A549 (cell line): ENCODE data around the gene SOX6. TPM values are rescaled to one million over a fixed set of nuclear protein-coding genes. Genes with fewer than 3 reads are reported as not detected.

ENCODE experiments used
- ATAC-seq, 2 experiments: fragments of 200-7000 bp in 1 of 2; fragments of >200 bp in 1 of 2; cut with Nextera tagmentation in 1 of 2; cut with Tn5 transposase in 1 of 2; 3 replicates each; pipeline versions ENCODE4 v1.8.0 to v1.9.1; 2018 to 2020; ENCODE audit warnings: mild to moderate bottlenecking in 1 of 2, moderate library complexity in 1 of 2
- CTCF ChIA-PET: fragments of 300-600 bp; sonication (Branson Sonifier 250); formaldehyde crosslinking; extraction: SDS; loops from one replicate; lab custom pipeline; 2021; ENCODE audit warnings: antibody characterized with exemption, inconsistent platforms; lab: Yijun Ruan, JAX
- POLR2A ChIA-PET: fragments of 350-600 bp; formaldehyde crosslinking; extraction: SDS; loops from one replicate; lab custom pipeline; 2021; ENCODE audit warnings: antibody characterized with exemption, inconsistent platforms; lab: Yijun Ruan, JAX
- DNase-seq, 2 experiments: peaks; one replicate each; pipeline versions ENCODE4 v3.0.0 to v3.0.0-alpha.2; 2011 to 2016; ENCODE audit warnings: low read depth in 1 of 2, low spot score in 1 of 2
- FAIRE-seq: peaks from 2 replicates; lab custom pipeline; 2011; peaks lifted over from hg19 to GRCh38; lab: Jason Lieb, UNC
- H3K27ac ChIP-seq, 2 experiments: fragments of >200 bp; sonication (Bioruptor Twin); formaldehyde crosslinking; 3 replicates each; pipeline ENCODE4 v1.5.1; 2016 to 2017
- H3K4me1 ChIP-seq: fragments of >200 bp; sonication (Bioruptor Twin); formaldehyde crosslinking; 3 replicates; pipeline ENCODE4 v1.6.1; 2016
- H3K4me2 ChIP-seq: fragments of >200 bp; sonication (Bioruptor Twin); formaldehyde crosslinking; 3 replicates; pipeline ENCODE4 v1.6.1; 2016
- H3K4me3 ChIP-seq: fragments of >200 bp; sonication (Bioruptor Twin); formaldehyde crosslinking; 3 replicates; pipeline ENCODE4 v1.5.1; 2016
- H3K9me3 ChIP-seq: fragments of >200 bp; sonication (Bioruptor Twin); formaldehyde crosslinking; 3 replicates; pipeline ENCODE4 v1.6.1; 2016
- BCL3 ChIP-seq: fragments of >200 bp; sonication (Bioruptor Twin); formaldehyde crosslinking; IDR thresholded peaks from 3 replicates; pipeline ENCODE4 v1.6.1; 2016
- BHLHE40 ChIP-seq: IDR thresholded peaks from 2 replicates; pipeline ENCODE4 v1.6.1; 2012; ENCODE audit warnings: low read depth, low read length, inconsistent platforms
- CBX2 ChIP-seq: fragments of 200-600 bp; sonication (generic); IDR thresholded peaks from 2 replicates; pipeline ENCODE4 v1.6.1; 2016; ENCODE audit warnings: low read depth, mild to moderate bottlenecking, borderline replicate concordance
- CHD2 ChIP-seq: fragments of 150-350 bp; IDR thresholded peaks from 2 replicates; pipeline ENCODE4 v1.6.1; 2014; ENCODE audit warnings: low read length; ENCODE audit not compliant: partially characterized antibody
- CHD4 ChIP-seq: fragments of 200-600 bp; sonication (generic); IDR thresholded peaks from 2 replicates; pipeline ENCODE4 v1.6.1; 2016; ENCODE audit warnings: antibody characterized with exemption, mild to moderate bottlenecking, borderline replicate concordance
- E2F6 ChIP-seq: IDR thresholded peaks from 2 replicates; pipeline ENCODE4 v1.6.1; 2012; ENCODE audit warnings: low read depth, borderline replicate concordance
- EHMT2 ChIP-seq: fragments of 200-600 bp; sonication (generic); IDR thresholded peaks from 2 replicates; pipeline ENCODE4 v1.6.1; 2016; ENCODE audit warnings: antibody characterized with exemption, low read depth, mild to moderate bottlenecking, moderate library complexity
- ESRRA ChIP-seq: fragments of 150-350 bp; IDR thresholded peaks from 2 replicates; pipeline ENCODE4 v1.6.1; 2014; ENCODE audit warnings: mild to moderate bottlenecking, low read length, borderline replicate concordance
- FOXS1 ChIP-seq: fragments of 250-450 bp; sonication (Bioruptor Pico); IDR thresholded peaks from 2 replicates; pipeline ENCODE4 v1.5.0; 2020; ENCODE audit warnings: mild to moderate bottlenecking, moderate library complexity
- HEYL ChIP-seq: fragments of 250-450 bp; sonication (Bioruptor Pico); IDR thresholded peaks from 2 replicates; pipeline ENCODE4 v1.8.0; 2021; ENCODE audit warnings: mild to moderate bottlenecking, moderate library complexity
- HMGXB4 ChIP-seq: fragments of 250-450 bp; sonication (Bioruptor Pico); IDR thresholded peaks from 2 replicates; pipeline ENCODE4 v1.5.0; 2021; ENCODE audit warnings: mild to moderate bottlenecking, moderate library complexity, borderline replicate concordance
- HOXB13 ChIP-seq: fragments of 250-450 bp; sonication (Bioruptor Pico); IDR thresholded peaks from 2 replicates; pipeline ENCODE4 v1.5.0; 2020; ENCODE audit warnings: low read depth, mild to moderate bottlenecking, moderate library complexity
- KDM1A ChIP-seq: fragments of 200-600 bp; sonication (generic); IDR thresholded peaks from 2 replicates; pipeline ENCODE4 v1.6.1; 2016; ENCODE audit warnings: low read depth, mild to moderate bottlenecking
- MYC ChIP-seq: IDR thresholded peaks from 2 replicates; pipeline ENCODE4 v1.6.1; 2012; ENCODE audit warnings: mild to moderate bottlenecking, inconsistent platforms, low read length, improper control_type of control experiment, borderline replicate concordance
- NFE2L2 ChIP-seq: fragments of 150-350 bp; conservative IDR thresholded peaks from 2 replicates; pipeline ENCODE4 v1.6.1; 2014; ENCODE audit warnings: low read length
- NPAS2 ChIP-seq: fragments of 250-450 bp; sonication (Bioruptor Pico); IDR thresholded peaks from 2 replicates; pipeline ENCODE4 v1.8.0; 2022; ENCODE audit warnings: mild to moderate bottlenecking, moderate library complexity, borderline replicate concordance
- REST ChIP-seq: fragments of 200-600 bp; sonication (generic); IDR thresholded peaks from 2 replicates; pipeline ENCODE4 v1.6.1; 2016; ENCODE audit warnings: antibody characterized with exemption, mild to moderate bottlenecking, moderate library complexity
- SREBF2 ChIP-seq: fragments of 450-650 bp; IDR thresholded peaks from 2 replicates; pipeline ENCODE4 v1.6.1; 2014; ENCODE audit warnings: mild to moderate bottlenecking, moderate library complexity
- TP53 ChIP-seq: fragments of 250-450 bp; sonication (Bioruptor Pico); IDR thresholded peaks from 2 replicates; pipeline ENCODE4 v1.5.0; 2021; ENCODE audit warnings: mild to moderate bottlenecking, moderate library complexity
- USF2 ChIP-seq: fragments of 450-650 bp; IDR thresholded peaks from 2 replicates; pipeline ENCODE4 v1.6.1; 2014; ENCODE audit warnings: antibody characterized with exemption
- ZFP36 ChIP-seq: fragments of 450-650 bp; IDR thresholded peaks from 2 replicates; pipeline ENCODE4 v1.6.1; 2014; ENCODE audit warnings: borderline replicate concordance; ENCODE audit not compliant: partially characterized antibody
- ZSCAN20 ChIP-seq: fragments of 250-450 bp; sonication (Bioruptor Pico); IDR thresholded peaks from 2 replicates; pipeline ENCODE4 v1.8.0; 2022; ENCODE audit warnings: mild to moderate bottlenecking, moderate library complexity
- WGBS: methylation state at CpG from one replicate; pipeline ENCODE4 v1.1.6; 2017; ENCODE audit errors: missing lambda C conversion rate; 5-methylcytosine and 5-hydroxymethylcytosine counted together
- polyA plus RNA-seq, 4 experiments: library from polyadenylated mRNA; depleted of rRNA in 3 of 4; stranded (reverse); fragments of >200 nt; fragmentation: RNase III in 1 of 4; extraction: RNeasy Plus Mini Kit Qiagen cat#74134 plus additional on column Dnase treatment in 1 of 4; gene quantifications; 2 replicates in 3 of 4; 3 replicates in 1 of 4; pipeline ENCODE4 v1.2.3, GENCODE V29; 2011 to 2017
- TF ChIP-seq, protein P1 (sequence below): IDR thresholded peaks from 2 replicates; pipeline ENCODE4 v1.6.1; 2012

Gene SOX6
- polyA plus RNA-seq, 2 of the 4 experiments (the other 2 are of a cell fraction) = 0.18 TPM; not detected in 1

DNA sequence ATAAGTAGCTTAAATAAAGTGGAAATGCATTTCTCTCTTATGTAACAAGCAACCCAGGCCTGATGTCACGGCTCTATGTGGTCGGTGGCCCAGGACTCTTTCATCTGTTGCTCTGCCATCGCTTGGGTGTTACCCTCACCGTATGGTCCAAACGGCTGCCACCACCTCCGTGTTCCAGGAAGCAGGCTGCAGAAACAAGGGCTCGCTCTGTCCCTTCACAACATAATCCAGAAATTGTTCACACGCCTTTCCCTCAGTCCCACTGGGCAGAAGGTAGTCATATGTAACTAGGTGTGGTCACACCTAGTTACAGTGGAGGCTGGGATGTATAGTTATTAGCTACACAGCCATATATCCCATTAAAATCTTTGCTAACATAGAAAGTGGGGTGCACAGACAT is 421.0 kb downstream of the SOX6 start:
- H3K4me2 ChIP-seq = no peak overlapping the region
- ChIA-PET POLR2A (no interaction called here), CTCF (no interaction called here)
- ATAC-seq (no peak), DNase-seq (no peak), FAIRE-seq (no peak)
- no peak overlapping the region for H3K27ac ChIP-seq
- no peaks in the 10 kb centered on the region for H3K4me1 ChIP-seq
- 58% methylated on average over 8 of the region's 8 CpGs for WGBS
- TF ChIP-seq NFE2L2 (no peak), TP53 (CRISPR knock-in tag) (no peak), HOXB13 (no peak), HEYL (CRISPR knock-in tag) (no peak), BHLHE40 (no peak)
- no peak overlapping the region for H3K4me3 ChIP-seq
- no peaks in the 10 kb centered on the region for H3K9me3 ChIP-seq

- no peak for TF ChIP-seq CHD4
- TF ChIP-seq ZFP36 = no peak
- no peak for TF ChIP-seq NPAS2 (CRISPR knock-in tag)
- TF ChIP-seq BCL3 = no peak
- no peak for TF ChIP-seq KDM1A
- TF ChIP-seq MYC = no peak
- TF ChIP-seq BHLHE40 = no peak
- no peak for TF ChIP-seq E2F6
- no peak for TF ChIP-seq HMGXB4 (CRISPR knock-in tag)
- TF ChIP-seq SREBF2 = no peak
- TF ChIP-seq CBX2 = no peak
- TF ChIP-seq CHD2 = no peak
- no peak for TF ChIP-seq EHMT2
- ATAC-seq (no peak), DNase-seq (no peak), FAIRE-seq (no peak)
- Histone ChIP-seq H3K4me3 (no peak overlapping the region), H3K9me3 (no peaks in the 10 kb centered on the region), H3K4me2 (no peak overlapping the region), H3K4me1 (no peaks in the 10 kb centered on the region), H3K27ac (no peak overlapping the region)
- POLR2A ChIA-PET = no interaction called here
- 42% methylated on average over 7 of the region's 7 CpGs for WGBS
- CTCF ChIA-PET = no interaction called here
Measured at GRCh38 chr11:15933886-15934625, 422.3 kb downstream of the SOX6 start.

DNA sequence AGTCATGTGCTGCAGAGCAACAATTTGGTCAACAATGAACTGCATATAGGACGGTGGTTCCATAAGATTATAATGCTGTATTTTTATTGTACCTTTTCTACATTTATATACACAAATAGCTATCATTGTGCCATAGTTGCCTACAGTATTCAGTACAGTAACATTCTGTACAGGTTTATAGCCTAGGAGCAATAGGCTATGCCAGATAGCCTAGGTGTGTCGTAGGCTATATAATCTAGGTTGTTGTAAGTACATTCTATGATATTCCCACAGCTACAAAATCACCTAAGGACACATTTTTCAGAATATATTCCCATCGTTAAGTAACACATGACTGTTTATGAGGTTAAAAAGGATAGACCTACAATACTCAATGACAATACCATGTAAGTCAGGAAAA is 423.9 kb downstream of the SOX6 start:
- Histone ChIP-seq H3K9me3 (no peaks in the 10 kb centered on the region), H3K4me3 (no peak overlapping the region), H3K4me1 (no peaks in the 10 kb centered on the region), H3K27ac (no peak overlapping the region), H3K4me2 (no peak overlapping the region)
- ChIA-PET CTCF (interaction anchor here (2.1 kb wide), 1 partner anchor 24 kb away, joined by 4 read pairs; no protein-coding TSS in a partner anchor), POLR2A (no interaction called here)
- 11% methylated on average over 3 of the region's 3 CpGs for WGBS
- ATAC-seq (no peak), DNase-seq (no peak), FAIRE-seq (no peak)
- TF ChIP-seq FOXS1 (CRISPR knock-in tag) = no peak
- TF ChIP-seq NPAS2 (CRISPR knock-in tag) = no peak
- TF ChIP-seq REST = no peak
- TF ChIP-seq BHLHE40 = no peak
- TF ChIP-seq USF2 = no peak
- no peak for TF ChIP-seq CHD4
- TF ChIP-seq, protein P1, sequence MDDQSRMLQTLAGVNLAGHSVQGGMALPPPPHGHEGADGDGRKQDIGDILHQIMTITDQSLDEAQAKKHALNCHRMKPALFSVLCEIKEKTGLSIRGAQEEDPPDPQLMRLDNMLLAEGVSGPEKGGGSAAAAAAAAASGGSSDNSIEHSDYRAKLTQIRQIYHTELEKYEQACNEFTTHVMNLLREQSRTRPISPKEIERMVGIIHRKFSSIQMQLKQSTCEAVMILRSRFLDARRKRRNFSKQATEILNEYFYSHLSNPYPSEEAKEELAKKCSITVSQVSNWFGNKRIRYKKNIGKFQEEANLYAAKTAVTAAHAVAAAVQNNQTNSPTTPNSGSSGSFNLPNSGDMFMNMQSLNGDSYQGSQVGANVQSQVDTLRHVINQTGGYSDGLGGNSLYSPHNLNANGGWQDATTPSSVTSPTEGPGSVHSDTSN = no peak
- TF ChIP-seq ZSCAN20 (CRISPR knock-in tag) = no peak
- TF ChIP-seq CHD2 = no peak
- TF ChIP-seq ESRRA = no peak
